Measurements from ENCODE around the gene SLC2A10.

Gene SLC2A10

DNA sequence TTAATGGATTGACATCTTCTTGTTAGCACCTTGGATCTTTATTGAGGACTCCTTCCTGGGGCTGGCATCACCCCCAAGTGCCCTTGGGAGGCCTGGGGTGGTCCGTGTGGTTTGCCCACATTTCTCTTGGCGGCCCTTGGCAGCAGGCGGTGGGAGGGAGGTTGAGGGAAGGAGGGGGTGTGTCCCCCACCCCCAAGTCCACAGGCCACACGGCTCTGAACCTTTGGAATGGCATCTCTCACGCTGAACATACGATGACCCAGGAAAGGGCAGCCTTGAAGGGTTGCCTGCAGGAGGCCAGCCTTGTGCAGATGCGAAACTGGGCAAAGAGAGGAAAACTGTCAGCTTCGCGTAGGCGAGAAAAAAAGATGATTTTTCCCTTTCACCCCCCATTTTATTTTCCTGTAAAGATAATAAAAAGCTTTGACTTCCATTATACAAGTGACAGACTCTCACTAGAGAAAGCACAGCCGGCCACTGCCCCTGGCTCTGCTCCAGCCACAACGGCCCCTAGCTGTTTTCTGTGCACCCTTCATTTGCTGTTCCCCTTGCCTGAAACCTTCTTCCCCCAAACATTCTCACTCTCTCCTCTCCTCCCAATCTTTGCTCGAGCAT lies 56.2 kb downstream of the SLC2A10 start:
- no peak for DNase-seq (ENCODE audit: low read depth in 3 of 3)

DNA sequence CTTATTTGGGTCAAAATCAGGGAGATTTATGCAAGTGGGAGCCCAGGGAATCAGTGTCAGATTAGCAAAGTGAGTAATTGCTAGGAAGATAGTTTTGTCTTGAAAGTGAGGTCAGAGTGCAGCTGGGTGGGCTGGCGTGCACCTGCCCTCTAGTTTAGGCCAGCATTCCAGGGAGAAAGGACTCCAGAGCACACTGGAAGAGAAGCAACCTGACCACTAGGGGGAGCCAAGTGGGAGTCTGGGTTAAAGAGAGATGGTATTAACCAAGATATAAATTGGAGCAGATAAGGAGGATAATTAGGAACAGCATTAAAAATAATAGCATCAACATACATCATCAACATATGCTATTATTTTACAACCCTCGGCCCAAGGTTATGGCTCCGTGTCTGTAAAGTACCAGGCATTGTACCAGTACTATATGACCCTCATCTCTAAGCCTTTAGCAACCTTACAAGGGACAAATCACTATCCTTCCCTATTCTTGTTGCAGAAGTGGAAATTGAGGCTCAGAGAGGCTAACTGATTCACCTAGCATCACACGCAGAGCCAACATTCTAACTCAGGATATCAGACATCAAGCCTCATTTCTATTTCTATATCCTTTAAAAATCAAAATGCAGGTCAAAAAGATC lies 57.8 kb downstream of the SLC2A10 start:
- DNase-seq (ENCODE audit: low read depth in 3 of 3): peak in 1 of 3 experiments; percentile 12

DNA sequence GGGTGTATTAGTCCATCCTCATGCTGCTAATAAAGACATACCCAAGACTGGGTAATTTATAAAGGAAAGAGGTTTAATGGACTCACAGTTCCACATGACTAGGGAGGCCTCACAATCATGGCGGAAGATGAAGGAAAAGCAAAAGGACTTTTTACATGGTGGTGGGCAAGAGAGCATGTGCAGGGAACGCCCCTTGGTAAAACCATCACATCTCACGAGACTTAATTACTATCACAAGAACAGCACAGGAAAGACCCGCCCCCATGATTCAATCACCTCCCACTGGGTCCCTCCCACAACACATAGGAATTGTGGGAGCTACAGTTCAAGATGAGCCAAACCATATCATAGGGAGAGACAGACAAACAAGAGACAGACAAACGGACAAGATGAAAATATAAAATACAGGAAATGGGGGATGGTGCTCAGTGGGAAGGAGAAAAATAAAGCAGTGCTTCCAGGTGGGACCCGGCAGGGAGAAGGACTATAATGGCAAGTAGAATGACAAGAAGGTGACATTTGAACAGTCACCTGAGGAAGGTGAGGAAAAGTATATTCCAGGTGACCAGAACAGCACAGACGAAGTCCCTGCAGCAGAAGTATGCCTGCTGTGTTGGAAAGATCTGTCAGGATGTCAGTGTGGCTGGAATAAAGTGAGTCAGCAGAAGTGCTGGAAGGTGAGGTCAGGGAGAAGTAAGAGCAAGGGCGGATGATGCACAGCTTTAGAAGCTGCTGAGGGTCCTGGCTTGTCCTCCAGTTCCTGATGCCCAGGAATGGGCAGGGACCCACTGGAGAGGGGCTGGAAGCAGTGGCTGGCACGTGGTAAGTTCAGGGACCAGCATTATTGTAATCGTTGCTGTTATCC lies 61.1 kb downstream of the SLC2A10 start:
- DNase-seq (ENCODE audit: low read depth in 3 of 3): no peak

DNA sequence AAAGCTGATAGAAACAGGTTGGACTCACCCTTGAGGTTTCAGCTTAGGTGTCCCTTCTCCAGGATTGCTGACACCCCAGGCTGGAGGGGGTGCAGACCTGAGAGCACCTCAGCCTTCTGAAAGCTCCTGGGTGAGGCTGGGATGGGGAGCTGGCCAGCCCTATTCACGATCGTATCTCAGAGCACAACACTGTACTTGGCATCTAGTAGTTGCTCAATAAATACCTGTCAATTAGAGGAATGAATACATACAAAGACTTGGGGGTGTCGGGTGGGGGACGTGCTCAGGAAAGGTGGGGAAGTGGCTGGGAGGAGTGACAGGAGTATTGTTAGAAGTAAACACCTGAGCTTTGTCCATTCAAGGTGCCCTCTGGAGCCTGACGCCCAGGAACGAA lies 61.7 kb downstream of the SLC2A10 start:
- no peak for DNase-seq (ENCODE audit: low read depth in 3 of 3)

DNA sequence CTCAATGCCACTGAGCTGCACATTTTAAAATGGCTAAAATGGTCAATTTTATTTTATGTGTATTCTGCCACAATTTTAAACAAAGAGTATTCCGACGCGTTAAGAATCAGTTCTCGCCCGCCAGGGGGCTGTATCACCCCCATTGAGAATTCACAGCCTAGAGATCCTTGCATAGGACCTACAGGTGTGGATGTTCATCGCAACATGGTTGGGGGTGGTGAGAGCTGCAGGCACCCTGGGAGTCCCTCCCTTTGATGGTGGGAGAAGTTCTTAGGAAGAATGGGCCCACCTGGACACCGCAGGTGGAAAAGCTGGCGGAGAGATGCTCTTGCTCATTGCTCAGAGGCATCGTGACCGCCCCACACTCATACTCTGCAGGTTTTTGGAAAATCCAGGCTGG lies 63.5 kb downstream of the SLC2A10 start:
- DNase-seq (ENCODE audit: low read depth in 3 of 3): no peak

DNA sequence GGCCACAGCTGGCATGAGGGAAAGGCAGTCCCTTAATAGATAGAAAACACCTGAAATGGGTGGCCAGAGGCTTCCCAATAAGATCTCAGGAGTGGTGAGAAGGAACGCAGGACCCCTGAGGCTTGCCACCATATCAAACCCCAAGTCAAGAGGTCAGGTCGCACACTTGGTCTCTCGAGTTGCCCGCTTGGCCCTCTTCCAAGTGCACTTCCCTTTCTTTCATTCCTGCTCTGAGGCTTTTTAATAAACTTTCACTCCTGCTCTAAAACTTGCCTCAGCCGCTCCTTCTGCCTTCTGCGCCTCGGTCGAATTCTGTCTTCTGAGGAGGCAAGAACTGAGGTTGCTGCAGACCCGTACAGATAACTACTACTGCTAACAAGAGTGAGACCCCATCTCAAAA lies 64.2 kb downstream of the SLC2A10 start:
- DNase-seq (ENCODE audit: low read depth in 3 of 3): no peak

DNA sequence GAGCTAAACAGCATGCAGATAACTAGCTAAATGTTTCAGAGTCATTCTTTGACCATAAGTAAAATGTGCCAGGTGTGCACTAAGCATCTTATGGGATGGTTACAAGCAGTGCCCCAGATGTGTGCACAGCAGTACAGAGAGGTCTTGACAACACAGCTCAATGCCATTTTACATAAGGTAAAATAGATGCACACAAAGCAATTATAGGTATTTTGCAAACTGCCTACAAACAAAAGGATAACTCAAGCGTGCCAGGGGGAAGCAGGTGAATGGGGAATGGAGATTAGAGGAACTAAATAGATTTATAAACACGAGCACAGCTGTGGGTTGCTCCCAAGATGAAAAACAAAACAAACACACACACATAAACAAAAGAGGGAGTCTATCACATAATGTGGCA lies 64.8 kb downstream of the SLC2A10 start:
- DNase-seq (ENCODE audit: low read depth in 3 of 3): no peak

DNA sequence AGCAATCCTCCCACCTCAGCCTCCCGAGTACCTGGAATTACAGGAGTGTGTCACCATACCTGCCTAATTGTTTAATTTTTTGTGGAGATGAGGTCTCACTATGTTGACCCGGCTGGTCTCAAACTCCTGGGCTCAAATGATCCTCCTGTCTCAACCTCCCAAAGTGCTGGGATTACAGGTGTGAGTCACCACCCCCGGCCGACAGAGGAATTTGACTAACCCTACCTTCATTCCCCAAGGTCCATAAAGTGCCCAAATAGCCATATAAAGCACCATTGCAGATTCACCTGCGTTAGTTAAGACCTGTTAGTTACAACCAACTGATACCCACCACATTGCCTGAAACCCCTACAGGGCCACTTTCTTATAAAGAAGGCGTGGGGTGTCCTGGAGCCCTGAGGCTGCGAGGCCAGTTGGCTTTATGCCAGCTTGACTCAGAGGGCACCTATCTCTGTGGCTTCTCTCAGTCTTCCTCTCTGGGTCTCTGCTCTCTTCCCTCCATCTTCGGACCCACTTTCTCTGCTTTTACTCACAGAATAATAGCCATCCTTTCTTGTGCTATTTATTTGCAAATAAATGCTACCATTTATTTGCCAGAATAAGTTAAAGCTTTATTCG lies 65.6 kb downstream of the SLC2A10 start:
- no peak for DNase-seq (ENCODE audit: low read depth in 3 of 3)

DNA sequence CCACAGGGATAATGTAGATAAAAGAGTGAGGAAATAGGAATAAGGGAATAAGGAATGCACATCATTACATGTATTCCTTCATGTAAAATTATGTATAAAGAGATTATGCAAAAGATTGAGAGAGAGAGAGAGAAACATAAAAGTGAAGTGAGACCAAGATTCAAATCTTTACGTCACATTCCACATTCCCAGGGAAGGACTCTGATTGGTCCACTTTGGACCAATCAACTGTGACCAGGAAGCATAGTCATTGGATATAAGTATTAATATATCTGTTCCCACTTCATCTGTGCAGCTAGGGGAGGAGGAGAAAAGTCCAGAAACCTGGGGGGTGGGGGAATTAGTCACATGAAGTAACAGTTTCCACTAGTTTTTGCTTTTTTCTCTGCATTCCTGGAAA lies 66.4 kb downstream of the SLC2A10 start:
- DNase-seq (ENCODE audit: low read depth in 3 of 3): no peak

DNA sequence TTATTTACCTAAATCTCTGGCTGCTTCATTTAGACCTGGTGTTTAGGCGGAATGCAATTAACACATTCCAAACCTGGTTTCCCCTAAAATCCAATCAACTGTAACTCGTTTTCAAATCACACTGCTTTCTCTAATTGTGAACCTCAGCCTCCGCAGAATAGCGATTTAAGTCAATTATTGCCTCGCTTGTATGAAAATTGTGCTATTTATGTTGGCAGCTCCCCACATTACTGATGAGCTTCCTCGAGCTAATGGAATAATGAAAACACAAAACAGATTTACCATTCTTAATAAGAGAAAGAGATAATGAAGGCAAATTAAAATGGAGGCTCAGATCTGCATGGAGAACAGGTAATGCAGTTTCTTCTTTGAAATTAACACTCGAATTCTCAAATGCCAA lies 67.9 kb downstream of the SLC2A10 start:
- no peak for DNase-seq (ENCODE audit: low read depth in 3 of 3)

DNA sequence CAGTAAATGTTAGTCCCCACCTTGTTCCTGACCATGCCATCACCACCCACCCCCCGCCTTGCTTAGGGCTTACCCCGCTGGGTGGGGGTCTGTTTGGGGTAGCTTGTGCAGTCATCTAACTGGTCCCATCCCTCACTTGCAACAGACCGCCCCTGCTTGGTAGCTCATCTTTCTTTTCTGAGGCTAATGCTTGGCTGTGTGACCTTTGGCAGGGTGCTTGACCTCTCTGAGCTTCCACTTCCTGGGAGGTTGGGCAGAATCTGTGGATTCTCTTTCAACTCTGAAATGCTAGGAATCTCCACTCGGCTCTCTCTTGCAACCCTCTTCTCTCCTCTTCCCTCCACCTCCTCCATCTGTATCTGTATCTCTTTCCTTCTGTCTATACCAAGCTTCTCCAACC lies 70.4 kb downstream of the SLC2A10 start:
- no peak for DNase-seq (ENCODE audit: low read depth in 3 of 3)

DNA sequence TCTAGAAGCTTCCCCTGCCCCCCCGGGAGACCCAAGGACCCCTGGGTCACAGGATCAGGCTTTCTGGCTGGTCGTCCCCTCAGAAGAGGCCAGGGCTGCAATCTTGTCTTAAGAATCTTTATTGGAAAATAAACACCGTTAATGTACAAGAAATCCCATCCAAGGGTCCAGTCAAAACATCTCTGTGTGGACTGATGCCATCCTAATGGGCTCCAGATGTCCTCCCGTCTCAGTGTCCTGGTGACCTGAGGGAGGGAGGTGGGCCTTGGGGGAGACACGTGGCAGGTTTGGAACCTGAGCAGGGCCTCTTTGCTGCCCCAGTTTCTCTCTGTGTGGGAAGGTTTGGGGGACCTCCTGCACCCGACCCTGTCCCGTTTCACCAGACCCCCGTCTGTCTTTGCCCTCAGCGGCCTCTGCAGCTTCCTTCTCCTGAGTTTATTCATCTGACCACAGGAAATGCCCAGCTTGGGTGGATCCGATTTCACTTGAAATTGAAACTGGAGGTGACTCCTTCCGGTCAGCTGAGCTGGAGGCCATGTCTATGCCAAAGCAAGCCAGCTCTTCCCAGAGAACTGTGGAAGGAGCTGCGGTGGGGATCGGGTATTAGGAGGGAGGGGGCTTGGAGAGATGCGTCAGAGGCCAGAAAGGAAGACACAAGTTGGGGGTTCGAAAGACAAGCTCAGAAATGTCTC lies 75.1 kb downstream of the SLC2A10 start:
- no peak for DNase-seq (ENCODE audit: low read depth in 3 of 3)

Data from stimulated activated CD4-positive, alpha-beta T cell treated with anti-CD3 and anti-CD28 coated beads, TNF-alpha, amount 100 ng/mL, for 24 hours (primary cell).